Naive thymus-derived CD4-positive, alpha-beta T cell (primary cell): ENCODE results near the gene PDE6G. TPM values are rescaled to one million over a fixed set of nuclear protein-coding genes. Genes with fewer than 3 reads are reported as not detected.

Source experiments
- ATAC-seq: fragments of 150-1000 bp; cut with Tn5 transposase; 2 replicates; pipeline ENCODE4 v1.10.0; 2021; ENCODE audit warnings: mild to moderate bottlenecking, moderate library complexity
- CTCF ChIA-PET: fragments of 350-600 bp; sonication (Branson Sonifier 250); formaldehyde crosslinking; loops from one replicate; lab custom pipeline; 2021; ENCODE audit warnings: antibody characterized with exemption; lab: Charles Lee
- POLR2A ChIA-PET: fragments of 350-600 bp; sonication (Branson Sonifier 250); formaldehyde crosslinking; loops from one replicate; lab custom pipeline; 2021; ENCODE audit warnings: antibody characterized with exemption, inconsistent platforms; lab: Charles Lee
- DNase-seq, 9 donors: peaks; one replicate each; pipeline versions ENCODE4 v3.0.0 to v3.0.0-alpha.2; 2020 to 2022; ENCODE audit warnings: mixed read lengths in 1 of 9
- H3K27ac ChIP-seq: one replicate; pipeline ENCODE4 v1.7.0; 2013; ENCODE audit warnings: mild to moderate bottlenecking, low read depth, low read length, moderate library complexity
- H3K27me3 ChIP-seq, 2 donors: one replicate each; pipeline ENCODE4 v1.7.0; 2013; ENCODE audit warnings: low read length in 2 of 2, mild to moderate bottlenecking in 2 of 2, moderate library complexity in 2 of 2; ENCODE audit not compliant: control insufficient read depth in 2 of 2, insufficient read depth in 2 of 2
- H3K36me3 ChIP-seq, 3 experiments: 1 replicate in 2 of 3; 2 replicates in 1 of 3; pipeline ENCODE4 v1.7.0; 2013; ENCODE audit warnings: low read length in 3 of 3, mild to moderate bottlenecking in 3 of 3, moderate library complexity in 1 of 3; ENCODE audit not compliant: insufficient read depth in 3 of 3, control insufficient read depth in 2 of 3
- H3K4me1 ChIP-seq, 2 donors: one replicate each; pipeline ENCODE4 v1.7.0; 2013; ENCODE audit warnings: low read length in 2 of 2, mild to moderate bottlenecking in 2 of 2, moderate library complexity in 1 of 2; ENCODE audit not compliant: control insufficient read depth in 2 of 2, insufficient read depth in 2 of 2
- H3K4me3 ChIP-seq: 2 replicates; pipeline ENCODE4 v1.7.0; 2013; ENCODE audit warnings: mild to moderate bottlenecking, low read length
- H3K9me3 ChIP-seq, 3 experiments: 1 replicate in 2 of 3; 2 replicates in 1 of 3; pipeline ENCODE4 v1.7.0; 2013; ENCODE audit warnings: low read length in 3 of 3; ENCODE audit not compliant: control insufficient read depth in 2 of 3
- H3K27ac Mint-ChIP-seq, 9 donors: one replicate each; pipeline ENCODE4 v1.8.0; 2020 to 2022; ENCODE audit warnings: mixed read lengths in 9 of 9, mild to moderate bottlenecking in 8 of 9, moderate library complexity in 5 of 9, inconsistent platforms in 2 of 9
- H3K27me3 Mint-ChIP-seq, 5 donors: one replicate each; pipeline ENCODE4 v1.8.0; 2021 to 2022; ENCODE audit warnings: mixed read lengths in 5 of 5, mild to moderate bottlenecking in 1 of 5
- H3K36me3 Mint-ChIP-seq, 5 donors: one replicate each; pipeline ENCODE4 v1.8.0; 2020 to 2022; ENCODE audit warnings: mixed read lengths in 5 of 5, mild to moderate bottlenecking in 3 of 5, inconsistent platforms in 1 of 5
- H3K4me1 Mint-ChIP-seq, 7 donors: one replicate each; pipeline ENCODE4 v1.8.0; 2020 to 2022; ENCODE audit warnings: mixed read lengths in 7 of 7, mild to moderate bottlenecking in 3 of 7, inconsistent platforms in 1 of 7
- H3K4me3 Mint-ChIP-seq, 10 donors: one replicate each; pipeline ENCODE4 v1.8.0; 2020 to 2022; ENCODE audit warnings: mild to moderate bottlenecking in 10 of 10, mixed read lengths in 10 of 10, moderate library complexity in 6 of 10, inconsistent platforms in 2 of 10
- H3K9me3 Mint-ChIP-seq, 11 donors: one replicate each; pipeline ENCODE4 v1.8.0; 2020 to 2022; ENCODE audit warnings: mixed read lengths in 11 of 11, mild to moderate bottlenecking in 4 of 11, inconsistent platforms in 1 of 11, moderate library complexity in 1 of 11
- intact Hi-C, 2 donors: fragments of 100-400 bp; cut with micrococcal nuclease; formaldehyde crosslinking; loops; one replicate each; pipeline ENCODE4 v1.15.1; 2023
- polyA plus RNA-seq, 2 donors: library from polyadenylated mRNA; unstranded; fragments of 300-500 nt; fragmentation: Illumina TruSeq; gene quantifications; one replicate each; pipeline ENCODE4 v1.2.3, GENCODE V29; 2021
- total RNA-seq, 6 experiments: library from RNA in 5 of 6; stranded (reverse) in 5 of 6; gene quantifications; 1 replicate in 5 of 6; 2 replicates in 1 of 6; pipeline ENCODE4 v1.2.3 and lab custom pipeline; 2021 to 2026

The PDE6G gene
- total and polyA plus RNA-seq, 7 experiments from 2014 or later: 1.0 to 28.0 (median 2.0) TPM

DNA sequence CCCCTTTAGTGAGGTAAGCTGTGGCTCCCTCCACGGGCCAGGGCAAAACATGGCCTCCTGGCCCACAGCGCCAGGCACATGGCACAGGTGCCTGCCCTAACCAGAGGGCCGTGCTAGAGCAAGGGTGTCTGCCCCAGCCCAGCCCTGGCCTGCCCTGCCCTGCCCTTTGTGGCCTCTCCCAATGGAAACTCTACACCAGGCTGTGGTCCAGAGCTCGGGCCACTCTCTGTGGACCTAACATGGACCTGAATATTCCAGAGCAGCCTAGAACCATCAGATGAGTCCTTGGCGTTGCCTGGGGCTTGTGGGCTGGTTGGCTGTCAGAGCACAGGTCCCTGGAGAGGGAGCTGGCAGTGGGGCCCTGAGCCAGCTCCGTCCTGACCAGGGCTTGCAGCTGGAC is 38.9 kb upstream of the PDE6G start:
- intact Hi-C loops: no loop called here
- CTCF ChIA-PET: interaction anchor here (1.3 kb wide), 1 partner anchor 10 kb away, joined by 4 read pairs; no protein-coding TSS in a partner anchor
- POLR2A ChIA-PET: interaction anchor here (2.4 kb wide), 1 partner anchor 11 kb away, joined by 8 read pairs; the partner anchor contains the start of genes ARL16 and HGS
- ATAC-seq: no peak
- peaks cover 0 to 5% (median 0%) of the 10 kb centered on the region in 7 donors for H3K4me1 Mint-ChIP-seq
- H3K27me3 Mint-ChIP-seq: no peaks in the 10 kb centered on the region
- H3K9me3 ChIP-seq: no peaks in the 10 kb centered on the region
- no peak overlapping the region for H3K27ac ChIP-seq
- no peaks in the 10 kb centered on the region for H3K27me3 ChIP-seq
- H3K4me3 Mint-ChIP-seq: no peak overlapping the region
- H3K27ac Mint-ChIP-seq: no peak overlapping the region
- H3K36me3 ChIP-seq: peaks cover 4 to 89% (median 7%) of the 10 kb centered on the region in 3 experiments
- H3K9me3 Mint-ChIP-seq: no peaks in the 10 kb centered on the region
- no peak overlapping the region for H3K4me3 ChIP-seq
- H3K36me3 Mint-ChIP-seq: peaks cover 0 to 28% (median 0%) of the 10 kb centered on the region in 5 donors
- no peaks in the 10 kb centered on the region for H3K4me1 ChIP-seq
- no peak for DNase-seq

- Histone ChIP-seq H3K4me3 (no peak overlapping the region), H3K36me3 (peaks cover 4 to 92% (median 7%) of the 10 kb centered on the region in 3 experiments), H3K27ac (no peak overlapping the region), H3K27me3 (no peaks in the 10 kb centered on the region), H3K9me3 (no peaks in the 10 kb centered on the region), H3K4me1 (no peaks in the 10 kb centered on the region)
- peaks cover 0 to 28% (median 0%) of the 10 kb centered on the region in 5 donors for H3K36me3 Mint-ChIP-seq
- ChIA-PET POLR2A (interaction anchor here (2.4 kb wide), 1 partner anchor 11 kb away, joined by 8 read pairs; the partner anchor contains the start of genes ARL16 and HGS), CTCF (no interaction called here)
- no peak overlapping the region for H3K27ac Mint-ChIP-seq
- H3K4me3 Mint-ChIP-seq: no peak overlapping the region
- no peaks in the 10 kb centered on the region for H3K9me3 Mint-ChIP-seq
- intact Hi-C loops: no loop called here
- H3K4me1 Mint-ChIP-seq: peaks cover 0 to 5% (median 0%) of the 10 kb centered on the region in 7 donors
- H3K27me3 Mint-ChIP-seq: no peaks in the 10 kb centered on the region
- ATAC-seq (no peak), DNase-seq (no peak)
Measured at GRCh38 chr17:81694810-81695209, 38.5 kb upstream of the PDE6G start.

- Mint-ChIP-seq H3K9me3 (no peaks in the 10 kb centered on the region), H3K27me3 (no peaks in the 10 kb centered on the region), H3K27ac (no peak overlapping the region), H3K36me3 (peaks cover 0 to 37% (median 0%) of the 10 kb centered on the region in 5 donors), H3K4me1 (peaks cover 0 to 10% (median 5%) of the 10 kb centered on the region in 7 donors), H3K4me3 (no peak overlapping the region)
- no peak for ATAC-seq
- CTCF ChIA-PET: no interaction called here
- Histone ChIP-seq H3K4me3 (no peak overlapping the region), H3K36me3 (peaks cover 4 to 99% (median 13%) of the 10 kb centered on the region in 3 experiments), H3K27ac (no peak overlapping the region), H3K27me3 (no peaks in the 10 kb centered on the region), H3K9me3 (no peaks in the 10 kb centered on the region), H3K4me1 (no peaks in the 10 kb centered on the region)
- no peak for DNase-seq
- intact Hi-C loops: no loop called here
- POLR2A ChIA-PET: interaction anchor here (1.1 kb wide), 1 partner anchor 9 kb away, joined by 3 read pairs; the partner anchor contains the start of gene MRPL12
Measured at GRCh38 chr17:81693509-81694210, 37.3 kb upstream of the PDE6G start.

DNA sequence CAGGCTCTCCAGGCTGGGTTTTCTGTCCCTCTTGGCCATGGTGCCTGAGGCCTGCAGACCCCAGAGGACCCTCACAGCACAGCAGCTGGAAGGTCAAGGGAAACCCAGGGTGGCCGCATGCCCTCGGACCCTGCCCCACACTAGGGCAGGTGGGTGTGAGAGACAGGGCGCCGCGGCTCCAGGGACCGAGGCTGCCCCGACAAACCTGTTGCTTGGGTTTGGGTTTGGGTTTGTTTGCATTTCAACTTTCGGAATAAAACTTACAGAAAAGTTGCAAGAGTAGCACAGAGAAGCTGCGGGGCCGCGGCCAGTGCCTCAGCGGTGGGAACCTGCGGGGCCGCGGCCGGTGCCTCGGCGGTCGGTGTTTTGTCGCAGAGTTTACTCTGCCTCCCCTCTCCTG is 35.3 kb upstream of the PDE6G start:
- H3K4me1 ChIP-seq: no peaks in the 10 kb centered on the region
- ATAC-seq: no peak
- Mint-ChIP-seq H3K4me3 (no peak overlapping the region), H3K4me1 (peaks cover 0 to 18% (median 7%) of the 10 kb centered on the region in 7 donors), H3K27ac (no peak overlapping the region), H3K27me3 (no peaks in the 10 kb centered on the region), H3K36me3 (peaks cover 0 to 28% (median 0%) of the 10 kb centered on the region in 5 donors), H3K9me3 (no peaks in the 10 kb centered on the region)
- no peak overlapping the region for H3K4me3 ChIP-seq
- POLR2A ChIA-PET: interaction anchor here (0.7 kb wide), 1 partner anchor 189 kb away, joined by 3 read pairs; no protein-coding TSS in a partner anchor
- H3K36me3 ChIP-seq: peaks cover 4 to 99% (median 22%) of the 10 kb centered on the region in 3 experiments
- no peak overlapping the region for H3K27ac ChIP-seq
- no peaks in the 10 kb centered on the region for H3K9me3 ChIP-seq
- no peak for DNase-seq
- H3K27me3 ChIP-seq: no peaks in the 10 kb centered on the region
- CTCF ChIA-PET: no interaction called here
- intact Hi-C loops: no loop called here

- peaks cover 0 to 1% of the 10 kb centered on the region in 2 donors for H3K4me1 ChIP-seq
- H3K4me3 Mint-ChIP-seq: no peak overlapping the region
- intact Hi-C loops: no loop called here
- H3K27ac Mint-ChIP-seq: no peak overlapping the region
- no peak overlapping the region for H3K27ac ChIP-seq
- no peaks in the 10 kb centered on the region for H3K27me3 ChIP-seq
- DNase-seq (no peak), ATAC-seq (no peak)
- no peaks in the 10 kb centered on the region for H3K9me3 Mint-ChIP-seq
- no peak overlapping the region for H3K4me3 ChIP-seq
- no peaks in the 10 kb centered on the region for H3K27me3 Mint-ChIP-seq
- H3K9me3 ChIP-seq: no peaks in the 10 kb centered on the region
- POLR2A ChIA-PET: interaction anchor here (0.7 kb wide), 1 partner anchor 188 kb away, joined by 3 read pairs; no protein-coding TSS in a partner anchor
- CTCF ChIA-PET: no interaction called here
- peaks cover 0 to 31% (median 2%) of the 10 kb centered on the region in 5 donors for H3K36me3 Mint-ChIP-seq
- peaks cover 7 to 99% (median 26%) of the 10 kb centered on the region in 3 experiments for H3K36me3 ChIP-seq
- H3K4me1 Mint-ChIP-seq: peaks cover 2 to 20% (median 10%) of the 10 kb centered on the region in 7 donors
Measured at GRCh38 chr17:81691196-81691595, 34.9 kb upstream of the PDE6G start.

GRCh38 chr17:81690549-81690948 is 34.2 kb upstream of the PDE6G start:
- Histone ChIP-seq H3K4me1 (peaks cover 4 to 7% of the 10 kb centered on the region in 2 donors), H3K9me3 (no peaks in the 10 kb centered on the region), H3K27me3 (no peaks in the 10 kb centered on the region), H3K36me3 (peaks cover 10 to 97% (median 28%) of the 10 kb centered on the region in 3 experiments), H3K27ac (no peak overlapping the region), H3K4me3 (no peak overlapping the region)
- Mint-ChIP-seq H3K9me3 (no peaks in the 10 kb centered on the region), H3K36me3 (peaks cover 0 to 29% (median 4%) of the 10 kb centered on the region in 5 donors), H3K4me1 (peaks cover 7 to 24% (median 16%) of the 10 kb centered on the region in 7 donors), H3K27me3 (no peaks in the 10 kb centered on the region), H3K27ac (no peak overlapping the region), H3K4me3 (no peak overlapping the region)
- DNase-seq: no peak
- intact Hi-C loops: no loop called here
- ATAC-seq: no peak
- ChIA-PET CTCF (no interaction called here), POLR2A (no interaction called here)
